Progenitor cell of endocrine pancreas (in vitro differentiated cells): ENCODE results near the gene CELA2A. TPM values are rescaled to one million over a fixed set of nuclear protein-coding genes. Genes with fewer than 3 reads are reported as not detected.
"Not testable (repeated sequence)": the region's sequence is repeated elsewhere in the genome, so short reads cannot be mapped to it uniquely, and the experiment has no call there.

Source experiments
- DNase-seq: peaks from one replicate; pipeline ENCODE4 v3.0.0; 2021; ENCODE audit warnings: low spot score; ENCODE audit not compliant: unreplicated experiment
- H3K27ac Mint-ChIP-seq: 2 replicates; pipeline ENCODE4 v1.8.0; 2021; ENCODE audit warnings: mild to moderate bottlenecking, moderate library complexity, mixed read lengths
- H3K27me3 Mint-ChIP-seq: 2 replicates; pipeline ENCODE4 v1.8.0; 2021; ENCODE audit warnings: mixed read lengths
- H3K36me3 Mint-ChIP-seq: 2 replicates; pipeline ENCODE4 v1.8.0; 2022; ENCODE audit warnings: mixed read lengths; ENCODE audit not compliant: insufficient read depth
- H3K4me1 Mint-ChIP-seq: 2 replicates; pipeline ENCODE4 v1.8.0; 2021; ENCODE audit warnings: low read depth, mixed read lengths
- H3K4me3 Mint-ChIP-seq: 2 replicates; pipeline ENCODE4 v1.8.0; 2021; ENCODE audit warnings: low read depth, mild to moderate bottlenecking, moderate library complexity, mixed read lengths
- H3K9me3 Mint-ChIP-seq: 2 replicates; pipeline ENCODE4 v1.8.0; 2021; ENCODE audit warnings: low read depth, mixed read lengths
- CTCF ChIP-seq: fragments of 200-600 bp; sonication (generic); IDR thresholded peaks from one replicate; pipeline ENCODE4 v1.5.0; 2021; ENCODE audit warnings: antibody characterized with exemption, mild to moderate bottlenecking; ENCODE audit not compliant: unreplicated experiment
- total RNA-seq: library from RNA; stranded (reverse); gene quantifications from 2 replicates; pipeline ENCODE4 v1.2.1, GENCODE V29; 2021

The CELA2A gene
- total RNA-seq, 1 donor from 2014 or later = not detected

- DNase-seq = no peak
- TF ChIP-seq CTCF = no peak
- peaks cover 1% of the 10 kb centered on the region for H3K36me3 Mint-ChIP-seq
These were observed 3.5 kb upstream of the CELA2A start for GRCh38 chr1:15452866-15453571.

GRCh38 chr1:15453734-15454133 is 2.8 kb upstream of the CELA2A start:
- H3K4me1 Mint-ChIP-seq = peaks cover 12% of the 10 kb centered on the region
- peaks cover 1% of the 10 kb centered on the region for H3K36me3 Mint-ChIP-seq
- H3K4me3 Mint-ChIP-seq = no peak overlapping the region
- H3K27ac Mint-ChIP-seq = no peak overlapping the region
- no peak for DNase-seq
- TF ChIP-seq CTCF = no peak
- no peaks in the 10 kb centered on the region for H3K27me3 Mint-ChIP-seq
- H3K9me3 Mint-ChIP-seq = peaks cover 10% of the 10 kb centered on the region

More at GRCh38 chr1:15452866-15453571, 3.5 kb upstream of the CELA2A start:
- H3K27me3 Mint-ChIP-seq = no peaks in the 10 kb centered on the region
- H3K9me3 Mint-ChIP-seq = peaks cover 10% of the 10 kb centered on the region
- H3K27ac Mint-ChIP-seq = no peak overlapping the region
- peaks cover 8% of the 10 kb centered on the region for H3K4me1 Mint-ChIP-seq
- H3K4me3 Mint-ChIP-seq = no peak overlapping the region

GRCh38 chr1:15454256-15454655 is 2.3 kb upstream of the CELA2A start:
- no peaks in the 10 kb centered on the region for H3K27me3 Mint-ChIP-seq
- peaks cover 12% of the 10 kb centered on the region for H3K4me1 Mint-ChIP-seq
- H3K9me3 Mint-ChIP-seq = peaks cover 10% of the 10 kb centered on the region
- no peak overlapping the region for H3K4me3 Mint-ChIP-seq
- H3K27ac Mint-ChIP-seq = no peak overlapping the region
- peaks cover 1% of the 10 kb centered on the region for H3K36me3 Mint-ChIP-seq
- no peak for DNase-seq
- no peak for TF ChIP-seq CTCF

GRCh38 chr1:15455522-15455921 is 1.0 kb upstream of the CELA2A start:
- H3K4me3 Mint-ChIP-seq = no peak overlapping the region
- TF ChIP-seq CTCF = no peak
- H3K4me1 Mint-ChIP-seq = peaks cover 16% of the 10 kb centered on the region
- DNase-seq = no peak
- H3K9me3 Mint-ChIP-seq = peaks cover 10% of the 10 kb centered on the region
- H3K36me3 Mint-ChIP-seq = peaks cover 1% of the 10 kb centered on the region
- no peak overlapping the region for H3K27ac Mint-ChIP-seq
- no peaks in the 10 kb centered on the region for H3K27me3 Mint-ChIP-seq

- Mint-ChIP-seq H3K9me3 (peaks cover 4% of the 10 kb centered on the region), H3K27ac (peak overlapping the region; percentile 39), H3K36me3 (peaks cover 1% of the 10 kb centered on the region), H3K27me3 (no peaks in the 10 kb centered on the region), H3K4me1 (peaks cover 16% of the 10 kb centered on the region), H3K4me3 (no peak overlapping the region)
- TF ChIP-seq CTCF = no peak
- no peak for DNase-seq
These were observed 1.1 kb downstream of the CELA2A start for GRCh38 chr1:15457585-15457984.

GRCh38 chr1:15458388-15458787 is 1.9 kb downstream of the CELA2A start:
- H3K36me3 Mint-ChIP-seq, H3K4me3 Mint-ChIP-seq, DNase-seq, H3K27me3 Mint-ChIP-seq, H3K9me3 Mint-ChIP-seq: not testable (repeated sequence)
- peaks cover 19% of the 10 kb centered on the region for H3K4me1 Mint-ChIP-seq
- peak overlapping the region; percentile 2 for H3K27ac Mint-ChIP-seq
